Measurements from ENCODE around the gene MACROD2. TPM values are rescaled to one million over a fixed set of nuclear protein-coding genes. Genes with fewer than 3 reads are reported as not detected.

MACROD2 gene
- total RNA-seq, 1 experiment from 2014 or later, result 3.7 TPM

GRCh38 chr20:15789079-15789478 lies 1793.8 kb downstream of the MACROD2 start (continued):
- TF ChIP-seq, protein P1, sequence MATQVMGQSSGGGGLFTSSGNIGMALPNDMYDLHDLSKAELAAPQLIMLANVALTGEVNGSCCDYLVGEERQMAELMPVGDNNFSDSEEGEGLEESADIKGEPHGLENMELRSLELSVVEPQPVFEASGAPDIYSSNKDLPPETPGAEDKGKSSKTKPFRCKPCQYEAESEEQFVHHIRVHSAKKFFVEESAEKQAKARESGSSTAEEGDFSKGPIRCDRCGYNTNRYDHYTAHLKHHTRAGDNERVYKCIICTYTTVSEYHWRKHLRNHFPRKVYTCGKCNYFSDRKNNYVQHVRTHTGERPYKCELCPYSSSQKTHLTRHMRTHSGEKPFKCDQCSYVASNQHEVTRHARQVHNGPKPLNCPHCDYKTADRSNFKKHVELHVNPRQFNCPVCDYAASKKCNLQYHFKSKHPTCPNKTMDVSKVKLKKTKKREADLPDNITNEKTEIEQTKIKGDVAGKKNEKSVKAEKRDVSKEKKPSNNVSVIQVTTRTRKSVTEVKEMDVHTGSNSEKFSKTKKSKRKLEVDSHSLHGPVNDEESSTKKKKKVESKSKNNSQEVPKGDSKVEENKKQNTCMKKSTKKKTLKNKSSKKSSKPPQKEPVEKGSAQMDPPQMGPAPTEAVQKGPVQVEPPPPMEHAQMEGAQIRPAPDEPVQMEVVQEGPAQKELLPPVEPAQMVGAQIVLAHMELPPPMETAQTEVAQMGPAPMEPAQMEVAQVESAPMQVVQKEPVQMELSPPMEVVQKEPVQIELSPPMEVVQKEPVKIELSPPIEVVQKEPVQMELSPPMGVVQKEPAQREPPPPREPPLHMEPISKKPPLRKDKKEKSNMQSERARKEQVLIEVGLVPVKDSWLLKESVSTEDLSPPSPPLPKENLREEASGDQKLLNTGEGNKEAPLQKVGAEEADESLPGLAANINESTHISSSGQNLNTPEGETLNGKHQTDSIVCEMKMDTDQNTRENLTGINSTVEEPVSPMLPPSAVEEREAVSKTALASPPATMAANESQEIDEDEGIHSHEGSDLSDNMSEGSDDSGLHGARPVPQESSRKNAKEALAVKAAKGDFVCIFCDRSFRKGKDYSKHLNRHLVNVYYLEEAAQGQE (IDR thresholded peaks at IDR 0.05; ENCODE audit: low read depth), result no peak
- no peak for TF ChIP-seq ELF1 (IDR thresholded peaks at IDR 0.05; ENCODE audit: borderline replicate concordance, low read depth)

DNA sequence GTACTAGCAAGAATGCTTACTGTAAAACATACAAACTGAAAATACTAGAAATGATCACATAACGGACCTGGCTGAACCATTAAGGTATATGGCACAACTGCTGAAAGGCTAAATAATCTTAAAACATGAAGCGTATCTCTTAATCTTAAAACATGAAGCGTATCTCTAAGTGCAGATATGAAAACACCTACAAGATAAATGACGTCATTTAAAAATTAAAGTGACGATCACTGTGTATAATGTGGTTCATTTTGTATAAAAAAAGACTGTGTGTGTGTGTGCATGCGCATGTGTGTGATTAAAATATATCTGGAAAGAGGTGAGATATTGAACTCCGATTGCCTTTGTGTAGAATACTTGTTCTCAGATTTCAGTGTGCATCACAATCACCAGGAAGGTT lies 1797.5 kb downstream of the MACROD2 start:
- Histone ChIP-seq H3K4me1 (ENCODE audit: control insufficient read depth in 1 of 2, insufficient read depth in 2 of 2, low read length in 2 of 2) (no peaks in the 10 kb centered on the region), H3K79me2 (ENCODE audit: insufficient read depth, low read length) (no peaks in the 10 kb centered on the region), H3K4me3 (replicated peaks in 1 of 2; ENCODE audit: low read depth in 1 of 2, low read length in 2 of 2) (no peak overlapping the region), H3K27me3 (ENCODE audit: insufficient read depth, low read length) (no peaks in the 10 kb centered on the region), H3K9me3 (ENCODE audit: control insufficient read depth in 1 of 2, insufficient read depth in 1 of 2, low read depth in 1 of 2, low read length in 2 of 2) (peaks cover 10 to 13% of the 10 kb centered on the region in 2 experiments; a peak in 3 of 4 replicates), H3K4me2 (ENCODE audit: low read length) (no peak overlapping the region), H3K27ac (ENCODE audit: low read depth, low read length) (no peak overlapping the region), H4K20me1 (ENCODE audit: insufficient read depth) (no peaks in the 10 kb centered on the region), H3K9ac (ENCODE audit: low read length) (no peak overlapping the region), H3K9me2 (ENCODE audit: insufficient read depth) (no peaks in the 10 kb centered on the region), H2AFZ (ENCODE audit: low read depth, low read length, poor library complexity, severe bottlenecking) (no peak overlapping the region), H3K36me3 (ENCODE audit: control insufficient read depth in 1 of 2, insufficient read depth in 2 of 2, low read length in 2 of 2) (no peaks in the 10 kb centered on the region)
- RAD21 ChIA-PET (ENCODE audit: low non-redundant PET in 1 of 2, low total read pairs in 2 of 2, uncharacterized antibody in 2 of 2, unreplicated experiment in 2 of 2), result no interaction called here
- TF ChIP-seq SP1 (IDR thresholded peaks at IDR 0.05; ENCODE audit: low read depth) (no peak), SIN3A (IDR thresholded peaks at IDR 0.05; ENCODE audit: low read depth) (no peak), MAX (IDR thresholded peaks at IDR 0.05) (no peak), SRF (IDR thresholded peaks at IDR 0.05; ENCODE audit: low read depth) (no peak), YY1 (IDR thresholded peaks at IDR 0.05; ENCODE audit: extremely low read depth, insufficient replicate concordance, low read depth, low read length) (no peak), CEBPB (IDR thresholded peaks at IDR 0.05; ENCODE audit: low read depth) (no peak), EZH2phosphoT487 (IDR thresholded peaks at IDR 0.05; ENCODE audit: borderline replicate concordance) (no peak), POLR2AphosphoS5 (IDR thresholded peaks at IDR 0.05; ENCODE audit: low read depth, low read length) (no peak)
- TF ChIP-seq, protein P2, sequence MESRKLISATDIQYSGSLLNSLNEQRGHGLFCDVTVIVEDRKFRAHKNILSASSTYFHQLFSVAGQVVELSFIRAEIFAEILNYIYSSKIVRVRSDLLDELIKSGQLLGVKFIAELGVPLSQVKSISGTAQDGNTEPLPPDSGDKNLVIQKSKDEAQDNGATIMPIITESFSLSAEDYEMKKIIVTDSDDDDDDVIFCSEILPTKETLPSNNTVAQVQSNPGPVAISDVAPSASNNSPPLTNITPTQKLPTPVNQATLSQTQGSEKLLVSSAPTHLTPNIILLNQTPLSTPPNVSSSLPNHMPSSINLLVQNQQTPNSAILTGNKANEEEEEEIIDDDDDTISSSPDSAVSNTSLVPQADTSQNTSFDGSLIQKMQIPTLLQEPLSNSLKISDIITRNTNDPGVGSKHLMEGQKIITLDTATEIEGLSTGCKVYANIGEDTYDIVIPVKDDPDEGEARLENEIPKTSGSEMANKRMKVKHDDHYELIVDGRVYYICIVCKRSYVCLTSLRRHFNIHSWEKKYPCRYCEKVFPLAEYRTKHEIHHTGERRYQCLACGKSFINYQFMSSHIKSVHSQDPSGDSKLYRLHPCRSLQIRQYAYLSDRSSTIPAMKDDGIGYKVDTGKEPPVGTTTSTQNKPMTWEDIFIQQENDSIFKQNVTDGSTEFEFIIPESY (IDR thresholded peaks at IDR 0.05; ENCODE audit: extremely low read depth, insufficient replicate concordance, low read length), result no peak
- TF ChIP-seq, protein P1 (IDR thresholded peaks at IDR 0.05; ENCODE audit: low read depth), result no peak
- ATAC-seq (no peak), DNase-seq (ENCODE audit: low read depth, low spot score) (no peak)
- POLR2A ChIA-PET, result no interaction called here
- no TSS peak for BruUV-seq (replicated peaks)
- intact Hi-C loops (cut with micrococcal nuclease), result no loop called here
- CTCF ChIA-PET, result no interaction called here

All from HCT116 (cell line).